Stimulated activated CD4-positive, alpha-beta T cell treated with anti-CD3 and anti-CD28 coated beads, Interleukin-1b, Interleukin-23, amount 100 ng/mL, for 4 hours (primary cell): Measurements from ENCODE around the gene ZNF684.
"Not testable (repeated sequence)": the region's sequence is repeated elsewhere in the genome, so short reads cannot be mapped to it uniquely, and the experiment has no call there.

Experiments
- DNase-seq, 2 donors: peaks; one replicate each; pipeline ENCODE4 v3.0.0-alpha.2; 2020; ENCODE audit warnings: low read depth in 2 of 2

ZNF684 gene

DNA sequence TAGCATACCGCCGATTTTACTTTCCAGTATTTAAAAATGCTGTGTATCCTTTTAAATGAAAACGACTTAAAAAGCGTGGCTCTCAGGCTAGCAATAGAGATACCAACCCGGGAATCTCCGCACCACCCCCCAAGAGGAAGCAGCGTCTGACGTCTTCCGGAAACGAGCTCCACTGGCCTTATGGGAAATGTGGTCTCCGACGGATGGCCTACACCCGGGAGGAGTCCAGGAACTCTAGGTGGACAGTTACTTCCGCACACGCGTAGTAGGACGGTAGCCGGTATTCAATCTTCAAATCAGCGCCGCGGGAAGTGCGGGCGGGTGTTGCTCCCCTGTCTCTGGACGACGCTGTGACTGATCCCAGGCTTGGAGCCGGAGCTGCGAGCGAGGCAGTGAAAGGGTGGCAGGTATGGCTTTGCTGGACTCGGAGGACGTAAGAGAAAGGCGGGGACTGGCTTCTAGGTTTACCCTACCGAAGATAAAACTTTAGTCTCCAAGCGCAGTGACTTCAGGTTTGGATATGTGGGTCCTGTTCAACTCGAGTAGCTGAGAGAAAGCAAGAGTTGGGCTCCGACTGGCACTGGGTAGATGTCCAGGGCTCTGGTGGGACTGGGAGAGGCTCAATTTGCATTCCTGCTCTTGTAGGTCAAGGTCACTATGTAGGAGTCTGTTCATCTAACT, at the start of gene ZNF684:
Gene ZNF684 (plus strand): TSS at position 257 of the 681 bp plus-strand sequence. CDS start 1,530 bp downstream, outside the sequence.
- peak; percentile 65 to 78 for DNase-seq

DNA sequence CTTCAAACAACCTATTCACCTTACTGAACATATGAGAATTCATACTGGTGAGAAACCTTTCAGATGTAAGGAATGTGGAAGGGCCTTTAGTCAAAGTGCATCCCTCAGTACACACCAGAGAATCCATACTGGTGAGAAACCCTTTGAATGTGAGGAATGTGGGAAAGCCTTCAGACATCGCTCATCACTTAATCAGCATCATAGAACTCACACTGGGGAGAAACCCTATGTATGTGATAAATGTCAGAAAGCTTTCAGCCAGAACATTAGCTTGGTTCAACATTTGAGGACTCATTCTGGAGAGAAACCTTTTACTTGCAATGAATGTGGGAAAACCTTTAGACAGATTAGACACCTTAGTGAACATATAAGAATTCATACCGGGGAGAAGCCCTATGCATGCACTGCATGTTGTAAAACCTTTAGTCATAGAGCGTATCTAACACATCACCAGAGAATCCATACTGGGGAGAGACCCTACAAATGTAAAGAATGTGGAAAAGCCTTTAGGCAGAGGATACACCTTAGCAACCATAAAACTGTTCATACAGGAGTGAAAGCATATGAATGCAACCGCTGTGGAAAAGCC, 36.0 kb upstream of the ZNF684 start:
- DNase-seq = no peak

DNA sequence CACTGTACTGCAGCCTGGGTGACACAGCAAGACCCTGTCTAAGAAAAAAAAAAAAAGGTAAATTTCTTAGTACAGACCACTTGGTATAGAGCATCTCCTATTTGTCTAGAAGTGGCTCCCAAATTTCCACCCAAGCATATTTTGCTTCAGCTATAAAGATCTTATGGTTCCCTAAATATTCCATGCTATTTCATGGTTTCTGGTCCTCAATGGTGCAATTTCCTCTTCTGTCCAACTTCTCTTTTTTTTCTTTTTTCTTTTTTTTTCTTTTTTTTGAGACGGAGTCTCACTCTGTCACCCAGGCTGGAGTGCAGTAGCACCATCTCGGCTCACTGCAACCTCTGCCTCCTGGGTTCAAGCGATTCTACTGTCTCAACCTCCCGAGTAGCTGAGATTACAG, 28.8 kb upstream of the ZNF684 start:
- DNase-seq = not testable (repeated sequence)

DNA sequence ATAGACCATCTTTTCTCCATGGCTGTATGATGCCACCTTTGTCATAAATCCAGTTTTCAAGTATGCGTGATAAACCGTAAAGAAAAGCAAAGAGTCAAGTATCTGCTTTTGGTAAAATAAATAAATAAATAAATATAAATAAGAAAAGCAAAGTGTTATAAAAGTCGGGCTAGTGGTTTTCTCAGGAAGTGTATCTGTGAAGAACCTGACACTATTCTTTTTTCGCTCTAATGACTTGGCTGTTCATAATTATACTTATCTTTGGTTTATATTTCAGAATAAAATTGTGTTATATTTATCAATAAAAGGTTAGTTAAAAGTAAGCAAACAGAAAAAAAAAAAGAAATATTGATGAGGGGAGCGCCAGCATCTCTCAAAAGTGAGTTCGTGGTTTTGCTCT, 23.5 kb upstream of the ZNF684 start:
- DNase-seq = no peak

DNA sequence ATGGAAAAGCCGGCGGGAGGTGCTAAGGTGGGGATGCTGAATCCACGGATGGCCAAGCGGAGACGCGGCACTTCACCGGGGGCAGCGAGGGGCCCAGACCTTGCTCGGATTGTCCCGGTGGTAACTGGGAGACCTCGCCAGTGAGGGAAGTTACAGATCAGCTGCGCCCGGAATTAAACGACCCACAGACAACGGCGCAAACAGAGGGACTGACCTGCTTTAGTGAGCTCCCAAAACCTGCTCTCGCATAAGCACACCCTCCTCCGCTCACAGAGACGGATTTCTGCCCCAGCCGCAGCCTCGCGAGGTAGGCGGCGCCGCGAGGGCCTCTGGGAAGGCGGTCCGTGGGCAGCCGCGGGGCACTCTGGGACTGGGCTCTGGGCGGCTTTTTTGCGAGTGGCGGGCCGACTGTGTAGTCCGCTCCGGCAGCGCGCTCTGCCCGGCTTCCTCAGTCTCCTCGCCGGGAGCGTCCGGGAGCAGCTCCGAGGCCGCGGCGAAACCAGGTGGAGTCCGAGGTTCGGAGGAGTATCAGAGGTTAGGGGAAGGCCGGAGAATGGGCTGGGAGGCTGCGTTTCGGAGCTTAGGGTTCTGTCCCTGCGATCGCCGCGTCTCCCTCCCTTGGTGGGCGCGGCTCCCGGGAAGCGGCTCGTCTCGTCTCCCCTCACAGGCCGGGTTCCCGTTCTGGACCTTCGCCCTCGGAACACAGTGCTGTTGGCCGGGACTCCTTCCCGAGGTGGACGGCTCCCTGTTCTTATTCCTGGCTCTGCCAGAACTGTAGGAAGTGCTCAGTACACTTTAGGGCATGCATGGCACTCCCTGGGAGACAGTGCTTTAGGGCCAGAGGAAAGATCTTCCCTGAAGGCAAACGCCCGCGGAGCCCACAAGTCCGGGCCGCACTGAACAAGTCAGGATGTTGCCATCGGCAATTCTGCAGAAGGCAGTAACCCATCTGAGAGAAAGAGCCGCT, 22.8 kb upstream of the ZNF684 start, which contains the start of gene EXO5:
Gene EXO5 (plus strand): TSS at position 393 of the 967 bp plus-strand sequence. CDS start 5,778 bp downstream, outside the sequence.
- peak; percentile 80 for DNase-seq

DNA sequence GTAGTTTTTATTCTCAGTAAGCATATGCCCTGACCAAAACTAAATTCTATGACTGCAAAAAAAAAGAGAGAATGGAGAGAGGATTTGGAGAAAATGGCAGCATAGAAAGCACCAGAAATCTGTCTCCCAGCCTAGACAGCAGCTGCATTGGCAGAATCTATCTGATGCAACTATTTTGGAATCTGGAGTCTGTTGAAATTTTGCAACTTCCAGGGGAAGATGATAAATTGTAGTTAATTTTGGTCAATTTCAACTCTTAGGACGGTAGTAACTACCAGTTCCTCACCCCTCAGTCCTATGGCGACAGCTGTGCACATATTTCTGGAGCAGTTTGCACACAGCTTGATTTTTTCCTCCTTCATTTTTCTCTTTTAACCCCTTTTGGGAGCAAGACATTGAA, 11.9 kb upstream of the ZNF684 start:
- no peak for DNase-seq

DNA sequence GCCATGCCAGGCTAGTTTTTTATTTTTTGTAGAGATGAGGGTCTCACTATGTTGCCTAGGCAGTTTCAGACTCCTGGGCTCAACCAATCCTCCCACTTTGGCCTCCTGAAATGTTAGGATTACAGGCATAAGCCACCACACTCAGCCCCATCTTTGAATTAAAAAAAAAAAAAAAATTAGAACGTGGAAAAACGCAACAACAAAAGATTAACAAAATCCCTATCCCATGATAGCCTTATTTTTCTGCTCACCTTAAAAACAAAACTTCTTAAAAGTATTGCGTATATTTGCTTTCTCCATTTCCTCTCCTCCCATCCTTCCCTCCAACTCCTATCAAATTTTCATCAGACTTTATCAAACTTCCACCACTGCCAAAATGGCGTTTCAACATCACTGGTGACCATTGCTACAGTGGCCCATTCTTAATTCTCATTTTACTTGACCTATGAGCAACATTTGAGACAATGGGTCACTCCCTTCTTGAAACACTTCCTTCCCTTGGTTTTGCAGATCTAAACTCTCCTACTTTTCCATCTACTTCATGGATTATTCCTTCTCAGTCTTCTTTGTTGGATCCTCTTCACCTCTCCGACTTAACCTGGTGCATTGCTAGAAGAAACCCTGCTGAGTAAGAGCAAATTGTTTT, 579 bp upstream of the ZNF684 start:
- no peak for DNase-seq

DNA sequence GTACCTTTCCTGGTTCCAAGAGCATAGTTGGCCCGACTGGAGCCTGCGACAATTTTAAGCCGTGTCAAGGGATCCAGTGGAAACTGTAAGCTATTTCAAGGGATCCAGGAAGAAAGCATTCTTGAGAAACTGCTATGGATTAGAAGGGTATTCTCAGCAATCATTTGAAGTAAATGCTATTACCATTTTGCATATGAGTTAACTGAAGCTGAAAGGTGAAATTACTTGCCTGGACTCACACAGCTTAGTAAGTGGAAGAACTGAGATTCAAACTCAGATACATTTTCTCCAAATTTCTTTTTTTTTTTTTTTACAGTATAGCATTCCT, 589 bp downstream of the ZNF684 start:
- DNase-seq = no peak

DNA sequence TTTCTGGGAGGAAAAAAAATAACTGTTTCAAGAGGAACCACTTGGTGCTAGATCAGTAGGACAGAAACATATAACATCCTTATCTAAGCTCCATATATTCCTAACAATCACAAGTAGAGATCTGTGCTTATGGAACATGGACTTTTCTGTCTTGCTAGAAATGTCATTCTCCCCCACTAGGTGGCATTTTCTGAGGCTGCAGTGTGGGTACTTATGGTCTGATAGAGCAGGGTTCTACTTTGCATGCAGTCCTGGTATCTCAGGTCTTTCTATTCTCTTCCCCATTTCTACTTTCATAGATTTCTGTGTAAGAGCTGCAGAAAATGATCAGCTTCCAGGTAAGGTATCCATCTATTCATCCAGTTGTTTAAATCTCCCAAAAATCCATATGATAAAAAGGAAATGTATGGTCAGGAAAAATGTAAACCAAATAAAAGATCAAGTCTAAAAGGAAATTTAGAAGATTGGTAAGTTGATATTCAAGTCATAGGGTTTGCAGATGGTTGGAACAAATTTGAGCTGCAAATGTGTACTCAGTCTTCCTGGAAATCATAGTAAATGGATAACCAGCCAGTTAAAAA, 1.5 kb downstream of the ZNF684 start:
- no peak for DNase-seq

DNA sequence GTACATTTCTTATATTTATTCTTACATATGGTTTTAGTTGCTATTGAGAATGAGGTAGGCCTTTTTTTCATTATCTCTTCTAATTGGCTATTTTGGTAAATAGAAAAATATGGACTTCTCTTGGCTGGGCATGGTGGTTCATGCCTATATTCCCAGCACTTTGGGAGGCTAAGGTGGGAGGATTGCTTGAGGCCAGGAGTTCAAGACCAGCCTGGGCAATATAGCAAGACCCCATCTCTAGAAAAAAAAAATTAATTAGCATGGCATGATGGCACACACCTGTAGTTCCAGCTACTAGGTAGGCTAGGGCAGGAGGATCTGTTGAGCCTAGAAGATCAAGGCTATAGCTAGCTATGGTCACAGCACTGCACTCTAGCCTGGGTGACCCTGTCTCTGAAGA, 3.2 kb downstream of the ZNF684 start:
- DNase-seq = no peak

DNA sequence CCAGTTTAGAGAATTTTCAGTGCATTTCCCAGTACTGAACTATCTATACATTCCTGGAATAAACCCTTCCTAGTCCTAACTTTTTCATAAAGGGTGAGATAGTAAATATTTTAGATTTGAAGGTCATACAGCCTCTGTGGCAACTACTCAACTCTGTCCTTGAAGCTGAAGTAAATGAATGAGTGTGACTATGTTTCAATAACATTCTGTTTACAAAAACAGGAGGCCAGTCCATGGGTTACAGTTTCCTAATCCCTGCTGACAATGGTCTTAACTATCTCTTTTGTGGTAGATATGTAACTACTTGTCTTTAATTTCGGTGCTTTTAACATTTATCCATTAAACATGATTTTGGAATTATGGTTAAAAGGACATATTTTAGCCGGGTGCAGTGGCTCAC, 4.3 kb downstream of the ZNF684 start:
- no peak for DNase-seq

DNA sequence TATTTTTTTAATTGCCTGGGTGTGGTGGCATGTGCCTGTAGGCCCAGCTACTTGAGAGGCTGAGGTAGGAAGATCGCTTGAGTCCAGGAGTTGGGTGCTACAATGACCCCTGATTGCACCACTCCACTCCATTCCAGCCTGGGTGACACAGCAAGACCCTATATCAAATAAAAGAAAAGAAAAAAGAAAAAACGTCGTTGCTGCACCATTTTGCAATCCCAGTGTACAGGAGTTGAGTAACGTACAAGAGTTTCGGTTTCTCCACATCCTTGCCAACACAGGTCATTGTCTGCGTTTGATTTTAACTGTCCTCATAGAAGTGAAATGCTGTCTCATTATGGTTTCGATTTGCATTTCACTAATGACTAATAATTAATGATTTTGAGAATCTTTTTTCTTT, 7.9 kb downstream of the ZNF684 start:
- DNase-seq = no peak

DNA sequence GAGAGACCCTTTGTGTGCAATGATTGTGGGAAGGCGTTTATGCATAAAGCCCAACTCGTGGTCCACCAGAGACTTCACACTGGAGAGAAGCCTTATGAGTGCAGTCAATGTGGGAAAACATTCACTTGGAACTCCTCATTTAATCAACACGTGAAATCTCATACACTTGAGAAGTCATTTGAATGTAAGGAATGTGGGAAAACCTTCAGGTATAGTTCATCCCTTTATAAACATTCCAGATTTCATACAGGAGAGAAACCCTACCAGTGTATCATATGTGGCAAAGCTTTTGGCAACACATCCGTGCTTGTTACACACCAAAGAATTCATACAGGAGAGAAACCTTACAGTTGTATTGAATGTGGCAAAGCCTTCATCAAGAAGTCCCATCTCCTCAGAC, 15.5 kb downstream of the ZNF684 start:
- no peak for DNase-seq

DNA sequence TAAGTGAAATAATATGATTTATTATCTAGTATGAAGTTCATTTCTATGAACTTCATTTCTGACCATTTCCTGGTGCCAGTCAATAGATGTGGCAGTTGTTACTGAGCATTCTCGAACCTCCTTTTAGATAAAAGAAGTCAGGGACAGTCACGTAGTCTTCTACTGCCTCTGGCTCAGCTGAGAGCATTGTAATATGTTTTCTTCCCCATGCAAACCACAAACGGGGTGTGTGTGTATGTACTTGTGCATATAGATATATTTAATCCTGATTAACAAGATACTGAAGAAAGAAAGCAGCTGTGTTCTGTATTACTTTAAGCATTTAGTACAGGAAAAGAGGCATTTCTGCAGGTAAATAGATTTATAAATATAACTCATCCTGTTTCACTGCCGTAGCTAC, 21.6 kb downstream of the ZNF684 start:
- DNase-seq = no peak

DNA sequence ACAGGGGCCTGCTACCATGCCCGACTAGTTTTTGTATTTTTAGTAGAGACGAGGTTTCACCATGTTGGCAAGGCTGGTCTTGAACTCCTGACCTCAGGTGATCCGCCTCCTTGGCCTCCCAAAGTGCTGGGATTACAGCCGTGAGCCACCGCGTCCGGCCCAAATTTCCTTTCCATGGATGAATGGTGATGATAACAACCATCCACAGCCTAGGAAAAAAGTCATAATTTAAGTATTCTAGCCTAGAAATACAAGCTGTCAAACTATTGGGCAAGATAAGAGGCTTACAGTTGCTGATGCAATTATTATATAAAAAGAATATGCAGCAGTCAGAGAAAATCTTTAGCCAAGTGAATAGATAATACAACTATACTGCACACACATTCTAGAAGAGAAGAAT, 23.4 kb downstream of the ZNF684 start:
- not testable (repeated sequence) for DNase-seq

DNA sequence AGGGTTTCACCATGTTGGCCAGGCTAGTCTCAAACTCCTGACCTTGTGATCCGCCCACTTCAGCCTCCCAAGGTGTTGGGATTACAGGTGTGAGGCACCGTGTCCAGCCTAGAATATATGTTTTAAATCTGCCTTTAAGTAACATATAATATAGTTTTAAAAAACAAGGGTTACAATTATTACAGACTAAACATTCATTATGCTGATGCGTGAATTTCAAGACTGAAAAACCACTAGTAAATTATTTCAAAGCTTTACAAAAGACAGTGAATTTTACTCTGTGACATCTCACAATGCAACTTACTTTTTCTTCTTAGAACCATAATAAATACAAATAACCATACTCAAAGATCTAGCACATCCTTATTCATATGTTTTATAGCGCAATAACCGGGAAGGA, 24.7 kb downstream of the ZNF684 start:
- DNase-seq = no peak

DNA sequence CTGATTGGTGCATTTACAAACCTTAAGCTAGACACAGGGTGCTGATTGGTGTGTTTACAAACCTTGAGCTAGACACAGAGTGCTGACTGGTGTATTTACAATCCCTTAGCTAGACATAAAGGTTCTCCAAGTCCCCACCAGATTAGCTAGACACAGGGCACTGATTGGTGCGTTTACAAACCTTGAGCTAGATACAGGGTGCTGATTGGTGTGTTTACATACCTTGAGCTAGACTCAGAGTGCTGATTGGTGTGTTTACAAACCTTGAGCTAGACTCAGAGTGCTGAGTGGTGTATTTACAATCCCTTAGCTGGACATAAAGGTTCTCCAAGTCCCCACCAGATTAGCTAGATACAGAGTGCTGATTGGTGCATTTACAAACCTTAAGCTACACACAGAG, 26.8 kb downstream of the ZNF684 start:
- not testable (repeated sequence) for DNase-seq

DNA sequence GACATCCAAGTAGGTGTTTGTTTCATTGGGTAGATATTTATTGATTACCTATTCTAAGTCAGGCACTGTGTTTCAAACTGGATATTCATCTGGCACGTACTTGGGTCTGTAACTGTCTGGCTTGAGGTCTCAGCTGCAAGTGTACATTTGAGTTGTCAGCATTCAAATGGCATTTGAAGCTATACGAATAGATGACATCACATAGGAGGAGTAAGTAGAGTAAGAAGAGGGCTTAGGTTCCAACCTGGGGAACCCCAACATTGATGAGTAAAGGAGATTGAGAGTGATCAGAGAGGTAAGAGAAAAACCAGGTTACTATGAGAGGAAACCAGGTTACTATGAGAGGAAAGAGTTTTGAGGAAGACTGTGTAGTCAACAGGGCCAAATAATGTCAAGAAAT, 30.7 kb downstream of the ZNF684 start:
- no peak for DNase-seq

DNA sequence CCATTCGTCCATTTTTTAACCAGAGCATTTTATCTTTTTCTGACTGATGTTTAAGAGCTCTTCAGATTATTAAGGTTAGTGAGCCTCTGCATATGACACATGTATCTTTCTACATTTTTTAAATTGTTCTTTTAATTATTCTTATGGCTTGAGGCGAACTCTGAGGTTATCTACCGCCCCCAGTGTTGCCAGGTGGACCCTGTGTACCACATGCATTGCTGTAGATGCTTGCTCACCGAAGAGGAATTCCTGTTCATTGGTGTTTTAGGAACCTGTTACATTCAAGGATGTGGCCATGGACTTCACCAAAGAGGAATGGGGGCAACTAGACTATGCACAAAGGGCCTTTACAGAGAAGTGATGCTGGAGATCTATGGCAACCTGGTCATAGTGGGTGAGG, 31.8 kb downstream of the ZNF684 start:
- no peak for DNase-seq

DNA sequence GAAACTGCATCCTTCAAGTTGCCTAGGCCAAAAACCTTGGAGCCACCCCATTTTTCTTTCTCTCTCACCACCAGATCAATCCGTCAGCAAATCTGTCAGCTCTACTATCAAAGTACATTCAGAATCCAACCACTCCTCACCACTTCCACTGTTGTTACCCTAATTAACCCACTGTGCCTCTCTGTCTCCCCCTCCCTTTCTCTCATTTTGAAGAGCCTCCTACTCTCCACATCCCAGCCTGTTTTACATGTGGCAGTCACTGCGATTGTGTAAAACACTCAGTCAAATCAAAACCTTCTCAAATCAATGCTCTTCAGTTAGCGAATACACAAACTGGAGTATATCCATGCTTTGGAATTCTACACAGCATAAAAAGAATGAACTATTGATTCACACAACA, 33.1 kb downstream of the ZNF684 start:
- no peak for DNase-seq

DNA sequence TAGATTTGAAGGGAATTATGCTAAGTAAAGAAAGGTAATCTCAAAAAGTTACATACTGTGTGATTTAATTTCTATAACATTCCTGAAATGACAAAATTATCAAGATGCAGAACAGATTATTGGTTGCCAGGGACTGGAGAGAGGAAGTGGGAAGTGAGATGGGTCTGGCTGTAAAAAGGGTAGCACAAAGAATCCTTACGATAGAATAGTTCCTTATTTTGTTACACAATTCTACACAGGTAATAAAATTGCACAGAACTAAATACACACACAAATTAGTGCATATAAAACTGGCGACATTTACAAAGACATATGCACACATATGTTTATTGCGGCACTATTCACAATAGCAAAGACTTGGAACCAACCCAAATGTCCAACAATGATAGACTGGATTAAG, 33.5 kb downstream of the ZNF684 start:
- DNase-seq = no peak

DNA sequence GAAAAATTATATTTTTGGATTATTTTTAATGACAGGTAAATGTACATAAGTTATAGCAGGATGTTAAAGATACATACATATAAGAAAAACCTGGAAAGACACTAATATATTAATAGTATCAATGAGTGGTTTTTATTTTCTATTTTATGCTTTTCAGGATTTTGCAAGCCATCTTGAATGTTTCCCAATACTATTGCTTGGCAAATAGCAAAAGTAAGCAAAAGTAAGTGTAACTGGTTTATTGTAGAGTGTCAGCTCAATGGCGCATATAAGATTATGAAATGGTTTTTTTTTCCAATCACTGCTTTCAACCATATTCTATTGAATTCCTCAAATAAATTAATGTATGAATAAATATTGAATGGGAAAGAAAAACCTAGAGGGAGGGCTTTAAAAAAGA, 36.4 kb downstream of the ZNF684 start:
- DNase-seq = no peak
